HG02938 (cell line): Measurements from ENCODE around the gene ZSCAN31.
A peak's percentile ranks its signal among the peaks of the same experiment; 100 is the strongest.

Source experiments
- ATAC-seq: cut with Tn5 transposase; IDR thresholded peaks from one replicate; pipeline ENCODE4 v1.9.1; 2021; ENCODE audit warnings: mild to moderate bottlenecking, moderate library complexity; ENCODE audit not compliant: unreplicated experiment

The ZSCAN31 gene

DNA sequence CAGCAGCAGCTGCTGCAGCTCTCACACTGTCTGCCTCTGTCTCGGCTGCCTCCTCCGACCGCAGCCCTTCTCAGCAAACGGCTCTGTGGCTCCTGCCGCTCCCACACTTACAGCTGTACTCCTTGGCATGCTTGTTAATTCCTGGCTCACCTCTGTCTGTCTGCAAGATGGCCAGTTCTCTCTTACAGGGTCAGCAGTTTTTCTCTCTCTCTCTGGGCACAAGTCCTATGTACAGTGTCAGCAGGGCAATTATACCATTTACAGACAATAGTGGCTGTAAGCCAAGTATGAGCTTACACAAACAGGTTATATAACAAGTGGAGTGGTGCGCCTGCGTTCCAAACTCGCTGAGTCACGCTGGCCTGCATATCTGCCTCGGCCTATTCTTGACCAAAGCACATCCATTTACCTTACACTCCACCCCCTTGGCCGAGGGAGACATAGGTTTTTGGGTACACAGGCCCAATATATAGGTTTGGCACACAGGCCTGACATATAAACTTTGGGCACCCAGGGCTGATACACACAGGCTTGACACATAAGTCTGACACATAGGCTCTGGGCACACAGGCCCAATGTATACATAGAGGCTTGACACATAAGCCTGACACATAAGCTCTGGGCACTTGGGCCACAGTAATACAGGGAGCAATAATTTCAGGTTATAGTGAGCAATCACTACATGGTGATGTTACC lies 18.2 kb upstream of the ZSCAN31 start:
- no peak for ATAC-seq

DNA sequence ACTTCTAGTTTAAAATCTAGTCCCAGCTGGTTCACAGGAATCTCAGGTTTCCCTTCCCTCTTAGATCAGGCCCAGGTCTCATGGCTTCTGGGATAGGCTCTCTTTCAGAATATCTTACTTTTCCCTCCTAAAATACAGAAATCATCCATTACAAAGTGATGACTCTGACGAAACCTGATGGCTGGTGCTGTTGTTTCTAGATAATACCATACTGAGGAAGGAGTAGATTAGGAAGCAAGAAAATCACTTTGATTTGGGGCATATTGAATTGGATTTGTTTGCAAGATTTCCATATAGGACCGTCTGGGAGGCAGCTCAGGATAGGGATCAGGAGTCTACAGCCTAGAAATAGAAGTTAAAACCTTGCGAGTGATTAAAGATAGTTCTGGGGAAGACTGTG lies 17.4 kb upstream of the ZSCAN31 start:
- ATAC-seq, result no peak

DNA sequence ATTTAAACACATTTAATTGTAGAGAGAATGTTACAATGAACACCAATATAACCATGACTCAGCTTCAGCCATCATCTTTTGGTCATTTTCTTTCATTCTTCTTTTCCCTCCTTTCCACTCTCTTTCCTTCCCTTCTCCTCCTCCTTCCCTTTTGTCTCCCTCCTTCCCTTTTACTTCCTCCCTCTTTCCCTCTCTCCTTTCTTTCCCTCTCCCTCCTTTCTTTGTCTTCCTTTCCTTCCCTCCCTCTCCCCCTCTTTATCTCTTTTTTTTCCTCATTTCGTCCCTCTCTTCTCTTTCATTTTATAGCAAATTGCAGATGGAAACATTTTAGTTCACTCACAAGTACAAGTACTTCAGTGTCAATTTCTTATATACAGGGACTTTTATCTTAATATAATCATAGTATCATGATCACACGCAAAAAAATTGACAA lies 15.6 kb upstream of the ZSCAN31 start:
- ATAC-seq, result no peak

DNA sequence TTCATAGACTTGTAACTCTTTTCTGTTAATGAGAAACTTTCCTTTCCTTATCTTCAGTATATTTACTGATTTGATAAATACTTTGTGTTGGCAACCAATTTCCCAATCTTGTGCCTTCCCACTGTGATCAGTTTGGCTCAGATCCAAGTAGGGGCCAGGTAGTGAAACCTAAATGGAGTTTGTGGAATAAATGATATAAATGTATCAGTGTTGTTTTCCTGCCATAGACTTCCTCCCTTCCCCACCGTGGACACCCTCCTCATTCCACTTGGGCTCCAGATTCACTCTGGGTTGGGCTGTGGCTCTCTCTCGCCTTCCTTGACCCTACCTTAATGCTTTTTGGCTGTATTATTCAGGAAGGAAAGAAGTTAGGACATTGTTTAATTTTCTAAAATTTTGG lies 15.1 kb upstream of the ZSCAN31 start:
- ATAC-seq, result no peak

DNA sequence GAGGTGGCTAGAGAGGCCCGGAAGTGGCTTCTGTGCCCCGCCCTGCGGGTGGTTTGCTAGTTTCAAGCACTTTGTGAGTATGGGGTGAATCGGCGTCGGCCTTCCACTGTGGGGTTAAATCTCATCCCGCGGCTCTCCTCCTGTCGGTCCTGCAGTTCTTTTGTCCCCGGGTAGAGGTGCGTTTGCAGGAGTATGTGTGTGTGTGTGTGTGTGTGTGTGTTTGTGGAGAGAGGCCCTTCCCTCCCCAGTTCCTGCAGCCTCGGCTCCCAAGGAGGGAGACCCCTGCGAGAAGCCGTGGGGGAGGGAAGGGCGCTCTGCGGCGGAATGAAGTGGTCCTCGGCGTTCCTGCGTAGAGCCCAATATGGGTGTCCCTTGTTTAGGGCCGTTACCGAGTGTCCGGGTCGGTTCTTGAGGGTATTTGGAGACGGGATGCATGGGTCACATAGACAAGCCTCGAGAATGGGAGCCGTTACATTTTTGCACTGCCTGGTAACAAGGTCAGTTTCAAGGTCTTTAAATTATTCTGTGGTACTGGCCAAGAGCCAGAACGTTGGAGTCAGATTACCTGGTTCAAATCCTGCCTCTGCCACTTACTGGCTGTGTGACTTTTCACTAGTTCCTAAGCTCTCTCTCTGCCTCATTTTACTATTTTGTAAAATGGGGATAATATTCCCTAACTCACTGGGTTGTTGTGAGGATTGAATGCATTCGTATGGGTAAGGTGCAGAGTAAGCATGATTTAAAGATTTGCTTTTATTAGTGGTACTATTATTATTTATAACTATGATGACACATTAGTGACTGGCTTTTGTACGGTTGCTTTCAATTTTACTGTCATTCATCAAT lies 14.2 kb upstream of the ZSCAN31 start, which contains the start of gene ZKSCAN3:
Gene ZKSCAN3, plus strand, starts transcription at position 56 of the 846 bp plus-strand sequence. CDS start 9,640 bp downstream, outside the sequence.
- peak; percentile 94 for ATAC-seq

DNA sequence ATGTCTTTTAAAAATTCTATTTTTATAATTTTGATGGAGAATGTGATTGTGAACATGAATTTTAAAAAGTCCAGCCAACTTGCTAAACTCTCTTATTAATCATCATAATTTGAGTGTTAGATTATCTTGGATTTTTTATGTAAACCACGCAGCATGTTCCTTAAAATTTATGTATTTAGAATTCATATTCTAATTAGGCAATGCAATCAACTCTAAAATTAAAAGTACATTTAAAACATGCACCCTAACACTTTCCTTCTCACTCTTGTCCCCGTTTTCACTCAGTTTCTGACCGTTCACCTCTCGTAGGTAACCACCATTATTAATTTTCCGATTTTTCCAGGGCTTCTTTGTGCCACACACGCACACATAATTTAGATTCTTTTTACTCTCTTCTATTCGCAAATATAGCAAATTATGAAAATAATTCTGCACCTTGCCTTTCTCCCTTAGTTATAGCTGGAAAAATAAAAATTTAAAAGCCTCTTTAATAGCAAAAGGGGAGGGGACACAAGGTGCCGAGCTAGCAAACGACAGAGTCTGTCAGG lies 13.5 kb upstream of the ZSCAN31 start:
- no peak for ATAC-seq

DNA sequence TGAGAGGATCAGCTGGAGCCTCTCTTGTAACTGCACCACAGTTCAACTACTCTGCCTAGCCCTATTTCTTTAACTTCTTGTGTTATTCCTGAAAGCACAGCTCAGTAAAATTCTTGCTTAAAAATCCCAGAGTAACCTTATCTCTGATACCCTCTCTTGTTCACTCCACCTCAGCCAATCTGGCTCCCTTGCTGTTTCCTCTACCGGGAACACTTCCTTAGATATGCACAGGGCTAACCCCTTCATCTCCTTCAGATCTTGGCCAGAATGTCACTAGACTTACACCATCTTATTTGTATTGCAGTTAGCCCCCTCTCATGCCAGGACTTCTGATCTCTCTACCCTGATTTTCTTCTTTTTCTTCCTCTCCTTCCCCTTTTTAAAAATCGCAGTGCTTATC lies 11.2 kb upstream of the ZSCAN31 start:
- no peak for ATAC-seq

DNA sequence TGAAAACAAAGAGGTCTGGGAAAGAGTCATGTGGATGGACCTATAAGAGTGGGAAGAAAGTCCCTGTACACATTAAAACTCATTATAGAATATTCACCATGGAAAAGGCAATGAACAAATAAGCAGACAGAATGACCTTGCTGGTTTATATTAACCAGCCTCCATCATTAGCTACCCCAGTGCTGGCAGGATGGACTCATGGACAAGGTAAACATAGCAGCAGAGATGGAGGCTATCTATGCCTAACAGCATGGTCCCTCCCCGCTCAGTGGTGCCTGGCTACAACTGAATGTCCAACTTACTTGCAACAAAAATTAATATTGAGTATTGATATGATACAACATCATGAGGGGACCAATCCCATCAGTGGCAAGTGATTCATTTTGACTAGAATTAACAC lies 9.3 kb upstream of the ZSCAN31 start:
- no peak for ATAC-seq

DNA sequence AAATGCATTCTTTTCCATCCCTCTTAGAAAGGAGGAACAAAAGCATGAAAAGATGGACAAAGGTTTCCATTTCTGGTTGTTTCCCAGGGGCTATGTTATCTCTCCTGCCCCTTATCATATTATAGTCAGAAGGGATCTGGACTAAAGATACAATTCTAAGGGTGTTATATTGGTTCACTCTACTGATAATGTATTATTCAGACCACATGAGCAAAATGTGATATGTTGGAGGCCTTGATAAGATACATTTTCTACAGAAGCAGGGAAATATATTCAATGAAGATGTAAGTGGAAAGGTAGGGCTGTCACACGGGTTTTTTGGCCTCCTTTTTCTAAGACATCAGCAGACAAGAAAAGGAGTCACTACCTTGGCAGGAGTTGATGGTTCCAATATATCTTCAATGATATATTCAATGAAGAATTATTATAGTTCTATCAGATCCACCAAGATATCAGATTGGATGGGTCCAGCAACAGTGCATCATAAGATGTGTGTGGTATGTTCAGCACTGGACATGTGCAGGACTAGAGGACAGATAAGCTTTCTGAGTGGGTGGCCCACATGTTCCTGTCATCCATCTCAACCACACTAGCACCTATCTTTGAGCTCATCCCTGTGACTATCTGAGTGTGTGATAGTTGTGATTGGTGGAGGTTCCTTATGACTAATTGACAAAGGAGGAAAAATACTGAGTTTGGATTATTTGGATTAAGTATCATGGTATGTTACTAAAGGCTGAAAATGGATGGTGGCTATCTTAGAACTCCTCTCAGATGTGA lies 8.1 kb upstream of the ZSCAN31 start:
- ATAC-seq, result no peak

DNA sequence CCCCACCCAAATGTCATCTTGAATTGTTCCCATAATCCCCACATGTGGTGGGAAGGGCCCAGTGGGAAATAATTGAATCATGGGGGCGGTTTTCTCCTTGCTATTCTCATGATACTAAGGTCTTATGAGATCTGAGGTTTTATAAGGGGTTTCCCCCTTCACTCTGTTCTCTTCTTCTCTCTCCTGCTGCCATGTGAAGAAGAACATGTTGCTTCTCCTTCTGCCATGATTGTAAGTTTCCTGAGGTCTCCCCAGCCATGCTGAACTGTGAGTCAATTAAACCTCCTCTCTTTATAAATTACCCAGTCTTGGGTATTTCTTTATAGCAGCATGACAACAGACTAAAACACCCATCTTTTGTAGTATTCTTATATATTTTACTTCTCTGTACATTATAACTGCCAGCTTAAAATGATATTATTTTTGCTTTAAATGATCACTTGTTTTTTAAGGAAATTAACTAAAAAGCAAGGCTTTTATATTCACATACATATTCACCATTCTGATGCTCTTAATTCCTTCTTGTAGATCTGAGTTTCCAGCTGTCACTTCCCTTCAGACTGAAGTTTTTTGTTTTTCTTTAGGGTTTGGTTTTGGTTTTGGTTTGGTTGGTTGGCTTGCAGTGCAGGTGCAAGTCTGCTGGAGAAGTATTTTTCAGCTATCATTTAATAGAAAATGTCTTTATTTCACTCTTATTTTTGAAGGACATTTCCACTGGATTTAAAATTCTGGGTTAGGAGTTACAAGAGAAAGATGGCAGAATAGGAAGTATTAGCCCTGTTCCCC lies 4.6 kb upstream of the ZSCAN31 start:
- no peak for ATAC-seq

DNA sequence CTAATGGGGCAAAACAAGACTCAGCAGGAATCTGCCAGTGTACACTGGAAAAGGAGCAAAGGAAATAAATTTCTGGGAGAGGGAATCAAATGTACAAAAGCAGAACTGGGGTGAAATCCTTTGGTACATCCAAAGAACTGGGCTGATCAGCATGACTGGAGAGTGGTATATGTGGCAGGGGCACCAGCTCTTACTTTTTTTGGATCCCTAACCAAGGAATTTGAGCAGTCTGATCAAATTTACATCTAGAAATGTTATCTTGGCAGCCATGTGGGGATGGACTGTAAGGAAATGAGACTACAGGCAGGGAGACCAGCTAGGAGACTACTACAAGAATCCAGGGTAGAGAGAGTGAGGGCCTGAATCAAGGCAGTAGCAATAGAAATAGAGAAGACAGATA lies 1.2 kb upstream of the ZSCAN31 start:
- ATAC-seq, result no peak

DNA sequence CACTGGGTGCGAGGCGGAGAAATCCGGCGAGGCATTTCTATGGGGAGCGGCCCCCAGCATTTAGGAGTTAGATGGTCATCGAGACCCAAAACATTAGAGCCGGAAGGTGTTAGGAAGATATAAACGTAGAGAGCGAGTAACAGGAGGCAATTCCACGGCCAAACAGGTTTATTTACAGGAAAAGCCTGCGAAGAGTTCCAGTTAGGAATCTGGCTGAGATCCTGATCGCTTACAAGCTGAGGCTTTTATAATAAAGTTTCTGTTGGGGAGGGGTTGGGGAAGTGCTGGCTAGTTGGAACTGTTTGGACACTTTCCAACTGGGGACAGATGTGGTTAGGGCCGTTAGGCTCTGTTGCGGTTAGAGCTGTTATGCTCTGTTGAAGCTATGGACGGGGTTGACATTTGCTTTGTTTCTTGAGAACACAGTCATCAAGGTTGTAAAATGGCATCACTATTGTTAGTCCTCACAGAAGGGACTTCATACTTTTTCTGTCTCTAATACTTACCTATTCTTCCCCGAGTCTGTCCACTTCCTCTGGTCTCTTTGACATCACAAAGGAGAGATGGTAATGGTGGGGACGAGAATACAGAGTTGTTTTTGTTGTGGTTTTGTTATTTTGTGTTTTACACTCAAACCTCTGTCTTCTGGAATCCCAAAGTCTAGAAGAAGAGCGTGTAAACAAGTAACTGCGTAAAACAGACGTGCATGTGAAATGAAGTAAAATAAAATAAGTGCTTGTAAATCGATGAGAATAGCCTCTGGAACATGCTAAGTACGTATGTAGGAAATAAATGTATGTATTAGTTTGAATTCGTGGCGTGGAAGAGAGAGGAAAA lies 554 bp upstream of the ZSCAN31 start:
- peak; percentile 41 for ATAC-seq

DNA sequence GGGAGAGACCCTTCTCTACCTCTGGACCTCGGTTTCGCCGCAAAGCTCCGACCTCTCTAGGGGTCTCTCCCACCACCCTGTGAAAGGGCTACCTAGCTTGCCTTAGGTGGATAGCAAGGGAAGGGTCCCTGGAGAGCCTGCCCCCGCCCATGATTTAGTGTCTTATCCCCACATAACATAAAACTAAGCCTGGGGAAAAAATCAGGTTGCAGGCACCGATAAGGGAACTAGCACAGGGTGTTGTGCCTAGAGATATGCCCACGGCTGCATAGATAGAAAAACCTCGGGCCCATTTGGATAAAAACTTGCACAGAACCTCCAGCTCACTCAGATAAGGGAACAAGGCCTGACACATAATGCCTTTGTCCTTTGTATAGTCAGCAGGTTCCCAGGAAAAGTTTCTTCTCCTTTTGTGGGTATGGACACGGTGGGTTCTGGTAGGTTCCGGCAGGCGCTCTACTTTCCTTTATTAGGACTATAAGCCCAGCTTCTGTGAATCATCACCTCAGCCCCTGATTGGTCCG lies 846 bp downstream of the ZSCAN31 start:
- ATAC-seq, result no peak

DNA sequence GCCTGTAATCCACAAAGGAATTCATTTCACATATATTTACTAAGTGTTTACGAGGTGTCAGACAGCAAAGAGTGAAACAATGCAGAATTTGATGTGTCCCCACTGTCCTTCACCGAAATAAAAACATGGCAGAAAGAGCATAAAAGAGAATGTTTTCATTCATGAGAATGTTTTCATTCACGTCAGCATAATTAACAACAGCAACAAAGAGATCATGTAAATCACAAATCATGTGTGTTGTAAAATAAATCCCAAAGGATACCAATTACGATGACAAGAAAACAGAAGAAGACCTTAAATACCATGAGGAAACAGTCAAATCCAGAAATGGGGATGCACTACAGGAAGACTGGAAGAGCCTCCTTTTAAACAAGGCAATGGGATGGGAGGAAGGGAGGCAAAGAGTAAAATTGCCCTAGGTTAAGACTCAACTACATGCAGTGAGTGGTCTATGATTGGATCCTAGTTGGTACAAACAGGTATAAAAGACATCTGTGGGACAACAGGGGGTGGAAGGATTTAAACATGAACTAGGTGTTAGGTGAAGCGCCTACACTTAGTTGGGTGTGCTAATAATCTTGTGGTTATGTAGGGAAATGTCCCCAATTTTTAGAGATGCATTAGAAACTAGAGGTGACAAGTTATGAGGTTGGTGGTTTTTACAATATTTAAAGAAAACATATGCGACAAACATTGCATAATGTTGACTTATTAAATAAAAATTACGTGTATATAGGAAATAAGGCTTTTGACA lies 1.5 kb downstream of the ZSCAN31 start:
- no peak for ATAC-seq

DNA sequence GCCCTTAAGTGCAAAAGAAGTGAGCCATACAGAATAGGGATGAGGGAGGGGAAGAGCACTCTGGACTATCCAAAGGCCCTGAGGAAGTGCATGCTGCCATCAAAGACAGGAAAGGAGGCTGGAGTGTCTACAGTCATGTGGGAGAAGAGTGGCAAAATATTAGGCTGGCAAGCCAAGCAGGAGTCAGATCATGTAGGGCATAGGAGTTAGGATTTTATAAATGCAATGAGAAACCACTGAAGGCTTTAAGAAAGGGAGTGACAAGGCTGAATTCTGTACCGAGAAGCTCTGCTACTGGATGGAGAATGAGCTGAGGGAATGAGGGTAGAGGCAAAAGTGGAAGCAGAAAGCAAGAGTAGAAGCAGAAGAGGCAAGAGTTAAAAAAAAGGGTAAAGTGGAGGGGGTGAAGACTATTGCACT lies 2.3 kb downstream of the ZSCAN31 start:
- ATAC-seq, result no peak

DNA sequence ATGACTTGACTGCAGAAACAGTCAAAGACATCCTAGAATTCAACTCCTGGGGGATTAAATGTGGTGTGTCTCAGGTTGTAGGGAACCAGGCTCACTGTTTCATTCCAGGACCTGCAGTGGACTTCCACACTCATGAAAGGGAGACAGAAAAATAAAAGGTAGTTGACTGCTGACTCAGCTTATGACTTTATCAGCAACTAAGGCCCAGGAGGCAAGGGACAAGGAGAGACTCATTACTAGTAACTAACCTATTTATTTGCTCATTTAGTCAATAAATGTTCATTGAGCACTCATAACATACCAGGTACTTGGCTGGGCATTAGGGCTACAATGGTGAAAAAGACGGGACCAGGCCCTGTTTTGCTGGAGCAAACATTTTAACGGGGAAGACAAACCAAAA lies 2.9 kb downstream of the ZSCAN31 start:
- no peak for ATAC-seq

DNA sequence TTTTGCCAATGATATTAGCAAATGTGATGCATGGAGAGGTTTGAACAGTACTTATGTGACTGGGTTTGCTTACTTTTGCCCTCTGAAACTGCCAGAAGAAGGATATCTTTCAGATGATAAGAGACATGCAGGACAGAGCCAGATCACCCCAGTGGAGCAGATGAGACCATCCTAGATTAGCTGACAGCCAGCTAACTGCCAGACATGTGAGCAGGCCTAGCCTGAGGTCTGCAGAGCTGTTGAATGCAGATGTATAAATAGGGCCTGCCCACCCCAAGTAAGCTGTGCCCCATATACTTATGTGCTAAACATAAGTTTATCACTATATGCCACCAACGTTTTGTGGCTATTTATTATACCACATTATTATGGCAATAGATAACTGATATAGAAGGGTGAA lies 5.9 kb downstream of the ZSCAN31 start:
- ATAC-seq, result no peak

DNA sequence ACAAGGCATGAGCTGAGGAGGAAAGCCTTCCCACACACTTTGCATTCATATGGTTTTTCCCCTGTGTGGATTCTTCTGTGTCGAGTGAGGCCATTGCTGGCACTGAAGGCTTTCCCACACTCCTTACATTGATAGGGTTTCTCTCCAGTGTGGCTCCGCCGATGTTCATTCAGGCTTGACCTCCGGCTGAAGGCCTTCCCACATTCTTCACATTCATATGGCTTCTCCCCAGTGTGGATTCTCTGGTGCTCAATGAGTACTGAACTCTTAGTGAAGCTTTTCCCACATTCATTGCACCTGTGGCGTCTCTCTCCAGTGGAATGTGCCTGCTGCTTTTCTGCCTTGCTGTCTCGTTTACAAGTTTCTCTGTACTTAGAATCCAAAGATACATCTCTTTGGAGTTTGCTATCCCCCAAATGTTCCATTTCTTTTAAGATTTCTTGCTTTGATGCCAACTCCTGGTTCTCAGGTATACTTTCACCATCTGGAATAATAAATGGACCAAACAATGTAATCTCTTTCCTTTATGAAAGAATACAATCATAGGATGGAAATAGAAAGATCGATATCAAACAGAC lies 9.5 kb downstream of the ZSCAN31 start:
- no peak for ATAC-seq
